ENCODE data around the gene SYT6.

SYT6 gene

GRCh38 chr1:114154146-114154962, 685 bp upstream of the SYT6 start:
- DNase-seq (ENCODE audit: low read depth), result no peak

DNA sequence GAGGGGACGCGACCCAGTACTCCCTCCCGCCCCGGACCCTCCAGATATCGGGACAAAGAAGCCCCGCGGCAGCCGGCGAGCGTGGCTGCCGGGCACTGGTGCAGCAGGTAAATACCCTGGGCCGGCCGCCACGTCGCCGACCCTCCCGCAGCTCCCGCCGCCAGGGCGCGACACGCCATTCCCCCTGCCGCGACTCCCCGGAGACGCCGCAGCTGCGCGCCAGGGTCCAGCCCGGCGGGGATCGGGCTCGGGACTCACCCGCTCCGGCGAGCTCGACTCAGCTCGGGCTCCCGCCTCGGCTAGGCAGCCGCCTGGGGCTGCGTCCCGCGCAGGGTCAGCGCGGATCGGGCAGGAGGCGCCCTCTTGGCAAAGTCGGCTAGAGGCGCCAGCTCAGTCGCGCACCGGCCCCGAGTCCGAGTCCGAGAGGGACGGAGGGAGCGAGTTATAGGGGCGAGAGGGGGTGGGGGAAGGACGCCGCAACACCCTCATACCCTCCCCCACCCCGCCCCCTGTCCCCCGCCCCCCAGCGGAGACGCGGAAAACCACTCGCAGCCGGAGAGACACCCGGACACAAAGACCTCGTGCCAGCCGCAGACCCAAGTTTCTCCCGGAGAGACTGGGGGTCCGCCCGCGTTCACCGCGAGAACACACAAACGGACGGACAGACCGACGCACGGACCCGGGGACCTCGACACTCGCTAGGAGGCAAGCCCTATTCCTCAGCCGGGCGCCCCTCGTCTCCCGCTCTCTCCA, 985 bp downstream of the SYT6 start:
- no peak for DNase-seq (ENCODE audit: low read depth)

GRCh38 chr1:114152089-114152507, 1.6 kb downstream of the SYT6 start:
- no peak for DNase-seq (ENCODE audit: low read depth)

DNA sequence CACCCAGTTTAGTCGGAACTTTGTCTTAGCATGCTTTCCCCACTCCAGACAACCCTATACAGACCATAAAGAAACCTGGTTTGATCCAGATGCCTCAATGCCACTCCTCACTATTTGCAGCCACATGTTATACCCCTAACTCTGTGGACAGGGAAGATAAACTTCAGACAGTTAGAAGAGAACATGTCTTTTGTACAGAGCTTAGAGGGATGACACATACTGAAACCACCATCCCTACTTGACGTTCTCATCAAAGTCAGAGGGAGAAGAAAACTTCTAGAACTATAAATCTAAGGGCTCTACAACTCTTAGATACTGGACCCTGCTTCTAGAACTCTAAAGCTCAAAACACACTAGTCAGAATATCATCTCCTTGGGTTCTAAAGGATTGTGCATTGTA, 3.7 kb downstream of the SYT6 start:
- DNase-seq (ENCODE audit: low read depth), result no peak

- no peak for DNase-seq (ENCODE audit: low read depth)
These were observed 4.5 kb downstream of the SYT6 start for GRCh38 chr1:114149211-114149610.

- no peak for DNase-seq (ENCODE audit: low read depth)
These were observed 8.0 kb downstream of the SYT6 start for GRCh38 chr1:114145504-114146151.

DNA sequence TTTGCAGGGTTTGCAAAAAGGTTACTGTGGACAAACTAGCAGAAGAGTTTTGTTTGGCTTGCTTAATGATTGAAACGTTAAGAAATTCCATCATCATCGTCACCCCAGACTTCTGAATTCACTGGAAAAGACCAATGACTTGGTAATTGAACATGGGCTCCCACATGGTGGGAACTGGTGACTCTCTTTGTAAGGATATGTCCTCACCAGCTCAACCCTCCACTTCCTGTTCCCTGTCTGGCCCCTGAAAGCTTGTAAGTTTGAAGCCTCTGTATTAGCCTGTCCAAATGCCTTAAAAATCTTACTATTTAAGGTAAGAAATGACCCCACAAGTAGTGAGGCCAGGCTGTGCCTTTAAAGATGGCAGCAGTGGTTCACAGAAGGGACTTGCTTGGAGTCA, 9.7 kb downstream of the SYT6 start:
- no peak for DNase-seq (ENCODE audit: low read depth)

GRCh38 chr1:114139540-114139939, 14.1 kb downstream of the SYT6 start:
- DNase-seq (ENCODE audit: low read depth), result no peak

- DNase-seq (ENCODE audit: low read depth), result no peak
These were observed 16.2 kb downstream of the SYT6 start for GRCh38 chr1:114137497-114137896.

DNA sequence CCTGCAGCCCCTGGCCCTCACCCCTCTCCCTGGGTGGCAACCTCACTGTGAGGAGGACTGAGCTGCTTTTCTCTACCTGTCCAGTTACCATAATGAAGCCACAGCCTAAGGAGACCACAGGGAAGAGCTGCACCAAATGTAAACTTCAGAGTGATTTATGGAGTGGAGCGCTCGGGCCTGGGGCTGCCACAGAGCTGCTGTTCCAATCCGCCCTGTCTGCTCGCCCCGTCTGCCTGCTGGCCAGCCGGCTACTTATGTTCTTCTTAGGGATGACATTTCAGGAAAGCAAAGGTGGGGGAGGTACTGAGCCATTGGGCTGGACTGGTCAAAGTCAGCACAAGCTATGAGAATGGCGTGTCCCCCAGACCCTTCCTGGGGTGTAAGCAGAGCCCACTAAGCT, 17.9 kb downstream of the SYT6 start:
- DNase-seq (ENCODE audit: low read depth), result no peak

DNA sequence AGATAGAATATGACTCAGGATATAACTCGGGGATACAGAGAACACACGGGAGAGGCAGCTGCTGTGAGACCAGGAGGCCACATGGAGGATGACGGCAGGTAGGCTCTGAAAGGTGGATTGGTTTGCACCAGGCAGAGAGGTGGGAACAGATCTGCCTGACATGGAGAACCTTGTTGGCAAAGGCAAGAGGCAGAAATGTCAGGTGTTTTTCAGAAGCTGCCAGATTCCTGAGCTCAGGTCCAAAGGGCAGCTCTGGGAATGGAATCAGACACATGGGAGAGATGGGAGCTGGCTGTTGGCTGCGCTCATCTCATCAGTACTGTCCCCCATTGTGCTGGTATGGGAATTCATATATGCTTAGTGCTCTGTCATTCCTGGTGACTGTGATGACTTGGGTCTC, 19.2 kb downstream of the SYT6 start:
- no peak for DNase-seq (ENCODE audit: low read depth)

DNA sequence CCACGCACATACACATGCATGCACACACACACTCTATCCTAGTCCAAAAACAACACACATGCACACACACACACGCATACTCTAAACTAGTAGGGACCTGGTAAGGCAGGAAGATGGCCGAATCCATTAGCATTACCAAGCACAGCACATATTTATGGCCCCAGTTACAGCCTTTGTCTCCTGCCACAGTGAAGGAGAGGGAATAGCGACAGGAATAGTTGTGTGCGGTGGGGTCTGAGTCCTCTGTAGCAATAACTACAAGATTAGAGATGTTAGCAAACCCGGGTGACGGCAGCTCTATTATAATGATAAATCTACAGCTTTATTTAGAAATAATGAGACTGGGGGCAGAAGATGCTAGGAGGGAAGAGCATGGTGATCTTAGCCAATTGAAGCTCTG, 20.5 kb downstream of the SYT6 start:
- DNase-seq (ENCODE audit: low read depth), result no peak

DNA sequence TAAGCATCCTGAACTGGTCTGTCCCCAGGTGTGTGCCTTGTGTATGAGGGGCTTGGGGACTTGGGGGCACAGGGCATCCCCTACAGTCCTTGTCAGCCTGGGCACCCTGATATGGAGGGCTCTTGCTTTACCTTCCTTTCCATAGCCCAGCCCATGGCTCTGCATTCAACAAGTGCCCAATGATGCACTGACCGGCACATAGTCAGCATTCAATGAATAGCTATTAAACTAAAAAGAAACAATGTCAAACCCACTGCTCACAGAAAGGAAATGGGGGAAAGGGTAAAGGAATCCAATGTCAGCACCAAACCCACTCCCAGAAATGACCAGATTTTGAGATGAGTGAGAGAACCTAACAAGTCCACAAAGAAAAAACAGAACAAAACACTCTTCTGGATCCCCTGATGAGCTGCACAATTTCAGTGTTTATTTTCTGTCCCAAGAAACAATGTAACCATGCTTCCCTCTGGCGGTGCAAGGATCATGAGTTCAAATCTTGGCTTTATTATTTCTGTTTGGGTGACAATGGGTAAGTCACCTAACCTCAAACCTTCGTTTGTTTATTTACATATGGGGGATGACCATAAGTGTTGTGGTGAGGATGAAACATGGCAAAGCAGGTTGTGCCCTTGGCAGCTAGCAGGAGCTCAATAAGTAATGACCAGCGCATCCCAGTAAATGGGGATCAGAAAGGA, 22.0 kb downstream of the SYT6 start:
- DNase-seq (ENCODE audit: low read depth), result no peak

- no peak for DNase-seq (ENCODE audit: low read depth)
These were observed 22.7 kb downstream of the SYT6 start for GRCh38 chr1:114130846-114131525.

DNA sequence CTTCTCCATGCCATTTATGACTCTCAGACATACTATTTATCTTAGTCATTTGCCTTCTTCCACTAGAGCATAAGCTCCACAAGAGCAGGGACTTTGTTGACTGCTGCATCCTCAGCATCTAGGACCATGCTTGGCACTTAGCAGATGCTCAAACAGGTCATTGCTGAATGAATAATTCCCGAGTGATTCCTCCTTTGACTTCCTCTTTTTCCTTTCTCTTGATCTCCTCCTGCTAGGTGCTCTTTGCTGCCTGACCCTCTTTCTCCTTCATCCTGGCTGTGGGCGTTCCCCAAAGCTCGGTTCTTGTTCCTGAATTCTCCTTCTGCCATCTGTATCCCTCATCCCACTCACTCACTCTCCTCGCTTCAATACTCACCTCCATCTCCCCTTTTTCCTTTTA, 23.5 kb downstream of the SYT6 start:
- no peak for DNase-seq (ENCODE audit: low read depth)

GRCh38 chr1:114128293-114128692, 25.4 kb downstream of the SYT6 start:
- DNase-seq (ENCODE audit: low read depth), result no peak

DNA sequence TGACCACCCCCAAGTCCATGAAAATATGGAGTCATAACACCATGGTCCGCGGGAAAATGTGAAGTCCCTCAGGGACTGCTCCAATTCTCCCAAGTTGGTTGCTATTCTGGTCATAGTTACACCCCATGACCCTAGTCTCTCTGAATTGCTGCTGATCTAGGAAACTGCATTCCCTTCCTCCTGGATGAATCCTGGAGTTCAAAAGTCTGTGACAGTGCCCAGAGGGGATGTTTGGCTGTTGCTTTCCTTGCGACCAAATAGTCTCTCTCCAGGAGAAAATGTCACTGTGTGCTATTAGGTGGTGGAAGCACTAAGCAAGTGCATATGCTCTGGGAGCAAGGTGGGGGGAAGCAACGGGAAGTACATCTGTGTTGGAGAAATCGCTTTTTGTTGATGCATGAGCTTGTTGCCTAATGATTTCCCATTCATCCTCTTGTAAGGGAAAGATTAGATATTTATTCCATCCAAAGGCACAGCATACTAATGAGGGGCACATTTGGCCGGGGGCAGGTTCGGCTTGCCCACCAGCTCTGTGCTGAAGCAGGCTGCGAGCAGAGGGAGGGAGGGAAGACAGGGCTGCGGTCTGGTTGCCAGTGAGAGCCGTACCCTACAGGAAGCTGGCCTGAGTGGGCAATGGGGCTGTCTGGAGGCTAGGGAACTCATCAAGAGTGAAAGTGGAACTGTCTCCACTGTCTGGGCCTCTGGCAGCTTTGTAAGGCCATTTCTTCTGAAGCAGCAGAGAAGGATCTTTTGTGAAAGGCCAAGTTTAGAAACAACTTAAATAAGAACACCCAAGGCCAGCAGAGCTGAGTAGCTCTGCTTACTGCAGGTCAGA, 27.2 kb downstream of the SYT6 start:
- no peak for DNase-seq (ENCODE audit: low read depth)

- DNase-seq (ENCODE audit: low read depth), result no peak
These were observed 29.0 kb downstream of the SYT6 start for GRCh38 chr1:114124644-114125043.

DNA sequence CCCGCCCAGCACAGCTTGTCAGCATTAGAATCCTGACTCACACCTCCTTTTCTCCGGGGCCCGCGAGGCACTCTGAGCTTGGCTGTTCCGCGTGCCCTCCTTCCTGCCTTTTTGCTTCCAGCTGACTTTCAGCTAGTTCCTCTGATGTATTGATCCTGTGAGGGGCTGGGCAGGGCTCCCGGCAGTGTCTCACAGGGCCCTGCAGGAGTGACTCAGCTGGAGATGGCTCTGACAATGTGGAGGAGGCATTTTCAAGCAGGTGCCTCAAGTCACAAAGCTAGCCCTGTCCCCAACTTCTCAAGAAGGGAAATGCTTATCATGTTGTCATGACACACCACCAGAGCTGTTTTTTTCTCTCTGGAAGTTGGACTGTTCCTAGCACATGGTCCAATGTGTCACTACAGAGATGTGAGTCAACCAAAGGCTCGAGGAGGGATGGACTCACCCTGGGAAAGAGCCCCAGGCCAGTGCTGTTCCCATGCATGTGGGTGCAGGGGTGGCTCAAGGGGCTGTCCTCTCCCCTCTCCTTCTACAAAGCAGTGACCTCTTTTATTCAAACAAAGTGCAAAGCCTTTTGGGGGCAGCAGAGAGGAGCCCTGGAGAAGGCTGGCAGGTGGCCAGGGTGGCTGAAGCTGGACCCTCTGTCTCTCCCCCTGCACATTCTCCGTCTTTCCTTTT, 30.6 kb downstream of the SYT6 start:
- DNase-seq (ENCODE audit: low read depth), result no peak

- DNase-seq (ENCODE audit: low read depth), result no peak
These were observed 35.2 kb downstream of the SYT6 start for GRCh38 chr1:114118351-114118990.

Measured in stimulated activated CD8-positive, alpha-beta memory T cell treated with anti-CD3 and anti-CD28 coated beads, Interleukin-7, amount 100 ng/mL, for 24 hours (primary cell).